SK-N-SH treated with all-trans-retinoic acid at 6 μM for 48 hours (cell line): ENCODE data around the gene LCLAT1.
"Not testable (repeated sequence)": the region's sequence is repeated elsewhere in the genome, so short reads cannot be mapped to it uniquely, and the experiment has no call there.

ENCODE experiments used
- ATAC-seq: fragments of 200-7000 bp; cut with Tn5 transposase; 3 replicates; pipeline ENCODE4 v1.9.1; 2020; ENCODE audit warnings: mild to moderate bottlenecking, moderate library complexity
- ARNTL ChIP-seq: fragments of 450-650 bp; formaldehyde crosslinking; IDR thresholded peaks from 2 replicates; pipeline ENCODE4 v1.5.0; 2020; ENCODE audit warnings: low read depth, mild to moderate bottlenecking, moderate library complexity, borderline replicate concordance
- BACH2 ChIP-seq: fragments of 250-450 bp; sonication (Bioruptor Pico); IDR thresholded peaks from 2 replicates; pipeline ENCODE4 v1.9.0; 2021; ENCODE audit warnings: mild to moderate bottlenecking, borderline replicate concordance
- CREB5 ChIP-seq: fragments of 250-450 bp; sonication (Bioruptor Pico); IDR thresholded peaks from 2 replicates; pipeline ENCODE4 v1.5.1; 2020; ENCODE audit warnings: low read depth, mild to moderate bottlenecking, moderate library complexity
- CSDC2 ChIP-seq: fragments of 250-450 bp; sonication (Bioruptor Pico); IDR thresholded peaks from 2 replicates; pipeline ENCODE4 v1.5.0; 2020; ENCODE audit warnings: mild to moderate bottlenecking, moderate library complexity
- CSRNP3 ChIP-seq: fragments of 250-450 bp; sonication (Bioruptor Pico); IDR thresholded peaks from 2 replicates; pipeline ENCODE4 v1.5.1; 2021; ENCODE audit warnings: mild to moderate bottlenecking, moderate library complexity
- ESRRG ChIP-seq: fragments of 250-450 bp; sonication (Bioruptor Pico); IDR thresholded peaks from 2 replicates; pipeline ENCODE4 v1.6.1; 2021; ENCODE audit warnings: mild to moderate bottlenecking
- ISL1 ChIP-seq: fragments of 250-450 bp; sonication (Bioruptor Pico); IDR thresholded peaks from 2 replicates; pipeline ENCODE4 v2.1.2; 2022; ENCODE audit warnings: mild to moderate bottlenecking, moderate library complexity
- PATZ1 ChIP-seq: fragments of 250-450 bp; sonication (Bioruptor Pico); IDR thresholded peaks from 2 replicates; pipeline ENCODE4 v1.8.0; 2020; ENCODE audit warnings: mild to moderate bottlenecking, moderate library complexity, borderline replicate concordance
- POU6F1 ChIP-seq: fragments of 250-450 bp; sonication (Bioruptor Pico); IDR thresholded peaks from 2 replicates; pipeline ENCODE4 v1.8.0; 2021; ENCODE audit warnings: low read depth, mild to moderate bottlenecking, moderate library complexity, borderline replicate concordance
- PPARA ChIP-seq: fragments of 250-450 bp; sonication (Bioruptor Pico); IDR thresholded peaks from 2 replicates; pipeline ENCODE4 v1.5.0; 2020; ENCODE audit warnings: mild to moderate bottlenecking, borderline replicate concordance
- RARB ChIP-seq: fragments of 250-450 bp; sonication (Bioruptor Pico); IDR thresholded peaks from 2 replicates; pipeline ENCODE4 v1.8.0; 2021; ENCODE audit warnings: mild to moderate bottlenecking, moderate library complexity
- SNAI2 ChIP-seq: fragments of 250-450 bp; sonication (Bioruptor Pico); IDR thresholded peaks from 2 replicates; pipeline ENCODE4 v1.5.0; 2020; ENCODE audit warnings: mild to moderate bottlenecking, moderate library complexity
- TCF4 ChIP-seq: fragments of 250-450 bp; sonication (Bioruptor Pico); IDR thresholded peaks from 2 replicates; pipeline ENCODE4 v1.8.0; 2021; ENCODE audit warnings: mild to moderate bottlenecking, moderate library complexity, borderline replicate concordance
- TOX ChIP-seq: fragments of 250-450 bp; sonication (Bioruptor Pico); IDR thresholded peaks from 2 replicates; pipeline ENCODE4 v1.8.0; 2021; ENCODE audit warnings: mild to moderate bottlenecking, moderate library complexity, borderline replicate concordance
- TSHZ2 ChIP-seq: fragments of 250-450 bp; sonication (Bioruptor Pico); IDR thresholded peaks from 2 replicates; pipeline ENCODE4 v1.5.0; 2020; ENCODE audit warnings: mild to moderate bottlenecking, moderate library complexity
- ZC3H10 ChIP-seq: fragments of 250-450 bp; sonication (Bioruptor Pico); IDR thresholded peaks from 2 replicates; pipeline ENCODE4 v1.5.1; 2021; ENCODE audit warnings: mild to moderate bottlenecking, moderate library complexity
- ZFP3 ChIP-seq: fragments of 250-450 bp; sonication (Bioruptor Pico); IDR thresholded peaks from 2 replicates; pipeline ENCODE4 v1.5.0; 2020; ENCODE audit warnings: mild to moderate bottlenecking, moderate library complexity
- ZNF70 ChIP-seq: fragments of 450-650 bp; formaldehyde crosslinking; IDR thresholded peaks from 2 replicates; pipeline ENCODE4 v1.5.0; 2020; ENCODE audit warnings: mild to moderate bottlenecking, moderate library complexity
- ZNF8 ChIP-seq: fragments of 450-650 bp; formaldehyde crosslinking; IDR thresholded peaks from 2 replicates; pipeline ENCODE4 v1.5.0; 2020; ENCODE audit warnings: mild to moderate bottlenecking, moderate library complexity

The LCLAT1 gene

GRCh38 chr2:30465171-30465545 lies 18.1 kb downstream of the LCLAT1 start:
- ATAC-seq: no peak
- TF ChIP-seq PPARA (CRISPR knock-in tag) (no peak), RARB (CRISPR knock-in tag) (no peak), TCF4 (no peak), TSHZ2 (no peak), SNAI2 (CRISPR knock-in tag) (no peak), CREB5 (CRISPR knock-in tag) (no peak), CSRNP3 (CRISPR knock-in tag) (no peak), ZNF8 (no peak), ISL1 (no peak), TOX (CRISPR knock-in tag) (no peak), ZFP3 (CRISPR knock-in tag) (no peak), ZC3H10 (CRISPR knock-in tag) (no peak), PATZ1 (CRISPR knock-in tag) (no peak), BACH2 (no peak), ARNTL (no peak), CSDC2 (CRISPR knock-in tag) (no peak), POU6F1 (CRISPR knock-in tag) (no peak), ZNF70 (CRISPR knock-in tag) (no peak)

- no peak for TF ChIP-seq SNAI2 (CRISPR knock-in tag)
- TF ChIP-seq ESRRG: no peak
- TF ChIP-seq TSHZ2: no peak
- no peak for TF ChIP-seq ISL1
- no peak for TF ChIP-seq PPARA (CRISPR knock-in tag)
- no peak for TF ChIP-seq ZC3H10 (CRISPR knock-in tag)
- TF ChIP-seq, all 23 proteins: peak for 0
- ATAC-seq: no peak
These were observed 19.2 kb downstream of the LCLAT1 start for GRCh38 chr2:30466216-30466615.

GRCh38 chr2:30467062-30467826 lies 20.2 kb downstream of the LCLAT1 start:
- ATAC-seq: not testable (repeated sequence)
